Fibroblast of upper back skin (primary cell): Measurements from ENCODE around the gene SLC39A5.
A peak's percentile ranks its signal among the peaks of the same experiment; 100 is the strongest.
"Not testable (repeated sequence)": the region's sequence is repeated elsewhere in the genome, so short reads cannot be mapped to it uniquely, and the experiment has no call there.

Experiments
- DNase-seq: peaks from one replicate; pipeline ENCODE4 v3.0.0-alpha.2; 2013

SLC39A5 gene

DNA sequence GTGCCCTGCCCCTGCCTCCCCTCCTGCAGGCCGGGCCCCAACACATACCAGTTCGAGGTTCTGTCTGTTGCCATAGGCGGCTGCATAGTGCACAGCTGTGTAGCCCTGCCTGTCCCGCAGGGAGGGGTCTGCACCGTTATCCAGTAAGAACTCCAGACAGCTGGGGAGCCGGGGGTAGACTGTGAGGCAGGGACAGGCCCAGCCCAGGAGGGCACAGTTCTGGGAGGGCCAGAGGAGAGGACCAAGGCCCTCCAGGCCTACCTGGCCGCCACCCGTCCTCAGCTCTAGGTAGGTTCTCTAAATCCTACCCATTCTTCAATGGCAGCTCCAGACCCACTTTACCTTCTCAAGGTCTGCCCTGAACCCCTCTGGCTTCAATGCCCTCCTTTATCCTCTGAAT lies 18.9 kb downstream of the SLC39A5 start:
- DNase-seq = no peak

DNA sequence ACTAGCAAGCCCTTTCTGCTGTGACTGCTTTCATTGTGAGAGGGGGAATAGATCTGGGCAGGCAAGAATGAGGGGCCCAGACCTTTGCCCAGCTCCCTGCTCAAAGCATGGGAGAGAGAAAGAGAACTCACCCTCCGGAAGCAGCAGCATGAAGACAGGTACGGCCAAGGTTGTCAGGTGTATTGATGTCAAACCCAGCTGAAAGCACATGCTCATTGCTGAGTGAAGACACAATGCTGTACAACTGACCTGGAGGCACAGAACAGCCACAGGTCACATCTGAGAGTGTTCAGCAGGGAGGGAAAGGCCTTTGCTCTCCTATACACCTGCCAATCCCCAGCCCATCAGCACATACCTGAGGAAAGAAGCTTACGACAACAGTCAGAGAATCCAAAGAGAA lies 22.8 kb downstream of the SLC39A5 start:
- no peak for DNase-seq

DNA sequence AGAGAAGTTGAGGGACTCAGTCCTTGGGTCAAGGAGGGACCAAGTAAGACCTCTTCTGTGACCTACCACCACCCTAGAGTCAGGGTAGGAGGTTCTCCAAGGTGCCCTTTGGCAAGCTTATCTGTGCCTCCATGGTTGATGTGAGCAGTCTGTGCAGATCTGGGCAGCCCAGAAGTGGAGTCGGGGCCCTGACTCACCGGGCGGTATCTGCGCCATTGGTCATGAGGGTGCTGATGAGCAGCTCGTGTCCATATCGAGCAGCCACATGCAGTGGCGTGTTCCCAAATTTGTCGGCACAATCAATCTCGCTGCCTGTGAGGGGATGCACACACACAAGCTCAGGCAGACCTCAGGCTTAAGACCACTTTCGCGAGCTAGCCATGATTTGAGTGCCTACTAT lies 23.2 kb downstream of the SLC39A5 start:
- no peak for DNase-seq

DNA sequence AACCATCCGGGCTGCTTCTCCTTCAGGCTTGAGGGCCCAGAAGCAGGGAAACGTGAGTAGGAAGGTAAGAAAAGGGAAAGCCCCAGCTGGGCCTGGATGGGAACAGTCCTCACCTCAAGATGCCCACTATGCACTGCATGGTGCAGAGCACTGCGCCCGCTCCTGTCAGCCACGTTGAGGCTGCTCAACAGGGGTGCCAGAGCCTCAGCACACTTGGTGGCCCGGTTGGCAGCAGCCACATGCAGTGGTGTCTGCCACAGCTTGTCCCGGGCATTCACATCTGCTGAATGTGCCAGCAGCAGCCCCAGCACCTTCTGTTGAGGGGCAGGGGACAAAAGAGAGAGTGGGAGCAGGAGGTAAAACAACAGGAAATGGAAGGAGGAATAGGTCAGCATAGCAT lies 25.8 kb downstream of the SLC39A5 start:
- DNase-seq = no peak

DNA sequence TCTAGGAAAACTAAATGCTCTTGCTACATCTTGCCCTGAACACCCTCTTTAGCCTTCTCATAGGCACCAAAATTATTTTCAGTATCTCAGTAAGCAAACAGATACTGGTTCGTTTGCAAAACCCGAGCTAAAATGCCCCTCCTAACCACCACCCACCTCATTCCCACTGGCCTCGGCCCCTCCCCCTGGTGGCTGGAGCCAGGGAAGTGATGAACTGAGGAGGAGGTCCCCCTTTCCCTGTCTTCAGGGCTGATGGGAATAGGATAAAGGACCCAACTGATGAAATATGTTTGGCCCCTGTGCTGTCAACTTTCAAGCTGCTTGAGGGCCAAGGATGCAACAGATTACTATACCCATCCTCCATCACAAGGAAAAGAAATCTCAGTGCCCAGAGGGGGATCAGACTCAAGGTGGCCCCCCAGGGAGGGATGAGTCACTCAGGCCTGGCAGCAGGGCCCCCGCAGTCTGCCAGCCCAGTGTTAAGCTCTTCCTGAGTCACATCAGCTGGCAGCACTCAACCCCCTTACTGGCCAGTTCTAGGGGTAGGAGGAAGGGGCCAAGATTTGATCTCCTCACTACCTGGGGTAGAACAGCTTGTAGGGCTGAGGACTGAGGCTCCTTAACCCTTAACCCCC lies 26.6 kb downstream of the SLC39A5 start:
- DNase-seq = peak; percentile 35

DNA sequence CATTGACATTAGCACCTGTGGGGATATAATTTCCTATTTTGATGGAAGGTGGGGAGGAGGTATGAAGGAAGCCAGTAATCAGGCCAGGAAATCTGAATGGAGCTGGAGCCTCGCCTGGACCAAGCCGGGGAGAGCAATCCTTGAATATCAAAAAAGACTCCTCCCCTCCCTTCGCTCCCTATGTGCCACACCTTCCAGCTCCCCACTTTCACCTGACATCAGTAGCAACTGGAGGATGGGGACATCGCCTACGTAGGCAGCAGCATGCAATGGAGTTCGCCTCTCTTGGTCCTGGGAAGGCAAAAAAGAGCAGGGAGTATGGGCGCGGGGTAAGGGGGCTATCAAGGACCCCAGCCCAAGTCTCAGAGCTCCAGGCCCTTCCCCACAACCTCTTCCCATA lies 27.2 kb downstream of the SLC39A5 start:
- DNase-seq = no peak

DNA sequence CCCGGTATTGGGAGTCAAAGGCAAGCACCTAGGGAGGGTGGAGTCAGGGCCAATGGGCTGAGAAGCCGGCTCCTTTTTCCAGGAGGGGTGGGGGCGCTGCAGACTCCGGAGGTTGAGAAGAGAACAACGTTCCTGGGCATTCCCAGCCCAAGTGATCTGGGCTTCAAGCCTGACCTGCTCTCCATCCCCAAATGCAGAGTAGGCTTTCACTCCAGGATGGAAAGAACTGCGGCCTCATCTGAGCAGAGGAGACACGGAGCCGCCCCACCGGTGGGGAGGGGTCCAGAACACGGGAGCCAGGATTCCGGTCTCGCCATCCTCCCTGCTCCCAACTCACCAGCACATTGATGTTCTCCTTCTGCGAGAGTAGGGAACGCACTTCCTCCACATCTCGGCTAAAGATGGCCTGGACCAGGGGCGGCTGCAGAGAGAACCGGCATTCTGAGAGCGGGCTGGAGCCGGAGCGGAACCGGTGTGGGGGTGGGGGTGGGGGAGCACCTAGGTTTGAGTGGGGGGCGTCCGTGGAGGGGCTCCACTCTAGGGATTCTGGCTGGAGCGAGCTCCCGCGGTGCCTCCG lies 27.7 kb downstream of the SLC39A5 start:
- DNase-seq = peak; percentile 26

DNA sequence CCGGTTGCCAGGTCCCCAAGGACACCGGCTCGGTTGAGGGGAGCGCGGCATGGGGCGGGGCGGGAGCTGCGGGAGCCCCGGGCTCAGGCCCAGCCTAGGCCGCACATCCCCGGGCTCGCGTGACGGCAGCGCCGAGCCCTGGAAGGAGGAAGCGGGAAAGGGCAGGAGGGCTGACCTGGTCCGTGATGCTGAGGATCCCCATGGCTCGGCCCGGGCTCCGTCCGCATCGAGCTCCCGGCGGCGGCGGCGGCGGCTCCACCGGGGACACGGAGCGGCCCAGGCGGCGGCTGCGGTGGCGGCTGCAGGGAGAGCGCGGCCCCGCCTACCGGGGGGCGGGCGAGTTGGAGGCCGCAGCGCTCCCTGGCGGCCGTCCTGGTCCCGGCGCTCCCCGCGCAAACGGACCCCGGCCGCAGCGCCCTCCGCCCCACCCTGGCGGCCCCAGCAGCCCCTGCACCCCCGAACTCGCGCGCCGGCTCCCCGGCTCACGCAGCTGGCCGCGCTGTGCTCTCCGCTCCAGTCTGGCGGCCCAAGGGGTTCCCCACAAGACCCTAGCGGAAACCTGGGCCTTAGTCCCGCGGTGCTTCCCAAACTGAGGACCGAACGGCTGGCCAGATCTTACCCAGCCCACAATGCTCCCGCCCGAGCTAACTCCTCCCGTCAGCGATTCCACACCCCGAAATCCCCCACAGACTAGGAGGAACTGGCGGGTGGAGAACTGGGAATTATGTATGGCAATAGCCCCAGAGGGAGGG lies 28.4 kb downstream of the SLC39A5 start, which contains the start of gene ANKRD52:
Gene ANKRD52, minus strand, starts transcription at position 317 of the 752 bp plus-strand sequence. Its CDS starts 115 bp downstream, at position 202.
- DNase-seq = peak; percentile 80

DNA sequence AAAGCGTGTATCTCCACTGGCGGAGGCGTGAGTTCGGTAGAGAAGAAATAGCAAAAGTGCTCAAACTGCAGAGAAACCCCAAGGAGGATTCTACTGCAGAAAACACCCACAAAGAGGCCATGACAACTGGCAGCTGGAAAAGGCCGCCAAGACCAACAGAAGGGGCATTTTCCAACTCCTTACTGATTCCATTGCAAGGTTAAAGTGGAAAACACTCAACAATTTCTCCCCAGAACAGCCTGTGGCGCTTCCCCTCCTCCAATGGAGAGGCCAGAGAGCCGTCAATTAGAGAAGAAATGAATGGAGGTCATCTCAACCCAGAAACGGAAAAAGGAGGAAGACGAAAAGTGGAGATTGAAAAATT lies 29.0 kb downstream of the SLC39A5 start:
- DNase-seq = no peak

DNA sequence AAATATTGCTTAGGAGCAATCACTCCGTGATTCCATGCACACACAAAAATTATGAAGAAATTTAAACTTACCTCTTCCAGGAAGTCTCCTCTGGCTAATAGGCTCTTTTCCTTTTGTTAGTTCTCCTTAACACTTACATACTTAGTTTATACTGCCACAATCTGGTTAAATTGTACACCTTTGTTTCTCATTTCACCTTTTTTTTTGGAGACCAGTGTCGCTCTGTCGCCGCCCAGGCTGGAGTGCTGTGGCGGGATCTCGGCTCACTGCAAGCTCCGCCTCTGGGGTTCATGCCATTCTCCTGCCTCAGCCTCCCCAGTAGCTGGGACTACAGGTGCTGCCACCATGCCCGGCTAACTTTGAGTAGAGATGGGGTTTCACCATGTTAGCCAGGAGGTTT lies 30.5 kb downstream of the SLC39A5 start:
- DNase-seq = no peak

DNA sequence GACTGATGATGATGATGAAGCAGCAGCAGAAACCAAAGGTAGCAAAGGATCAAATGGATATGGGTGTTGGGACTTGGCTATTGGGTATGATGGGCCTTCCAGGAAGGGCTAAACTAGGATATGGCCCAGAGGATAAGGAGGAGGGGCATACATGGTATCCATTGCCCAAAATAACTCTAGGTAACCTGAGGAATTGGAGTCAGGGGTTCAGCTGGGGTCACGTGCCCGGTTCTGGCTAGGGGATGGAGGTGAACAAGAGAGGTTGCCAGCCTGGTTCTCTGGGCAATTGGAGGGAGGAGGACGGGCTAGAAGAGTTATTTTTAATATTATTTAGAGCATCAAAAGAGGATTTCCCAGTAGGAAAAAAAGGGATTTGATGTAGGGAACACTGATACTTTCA lies 31.1 kb downstream of the SLC39A5 start:
- DNase-seq = no peak

DNA sequence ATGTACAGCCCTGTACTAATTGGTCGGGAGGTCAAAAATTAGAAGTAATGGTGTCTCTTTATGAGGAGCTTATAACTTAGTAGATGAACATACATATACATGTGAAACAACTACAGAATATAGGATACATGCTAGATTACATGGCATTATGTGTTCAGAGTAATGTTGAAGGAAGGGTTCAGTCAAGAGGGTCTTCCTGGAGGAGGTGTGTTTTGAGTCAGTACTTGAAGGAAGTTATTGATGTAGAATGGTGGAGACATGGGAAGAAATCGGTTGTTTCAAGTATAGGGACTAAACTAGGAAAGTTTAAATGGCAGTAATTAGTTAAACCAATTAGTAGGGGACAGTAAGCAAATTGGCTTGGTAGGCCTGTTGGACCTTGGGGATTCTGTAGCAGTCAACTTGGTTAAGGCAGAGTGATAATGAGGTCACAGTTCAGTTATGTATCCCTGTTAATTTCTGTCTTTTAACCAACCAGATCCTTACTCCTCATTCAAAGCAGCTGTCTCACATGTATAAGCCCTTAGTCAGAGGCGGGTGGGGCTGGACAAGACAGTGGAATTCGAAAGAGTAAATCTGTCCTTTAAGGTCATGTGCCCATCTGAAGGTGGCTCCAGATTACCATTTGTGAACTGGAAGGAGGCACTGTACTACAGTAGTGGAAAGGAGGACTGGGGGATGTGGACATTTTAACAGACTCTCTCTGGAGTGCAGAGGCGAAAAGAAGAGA lies 31.8 kb downstream of the SLC39A5 start:
- peak; percentile 83 for DNase-seq

DNA sequence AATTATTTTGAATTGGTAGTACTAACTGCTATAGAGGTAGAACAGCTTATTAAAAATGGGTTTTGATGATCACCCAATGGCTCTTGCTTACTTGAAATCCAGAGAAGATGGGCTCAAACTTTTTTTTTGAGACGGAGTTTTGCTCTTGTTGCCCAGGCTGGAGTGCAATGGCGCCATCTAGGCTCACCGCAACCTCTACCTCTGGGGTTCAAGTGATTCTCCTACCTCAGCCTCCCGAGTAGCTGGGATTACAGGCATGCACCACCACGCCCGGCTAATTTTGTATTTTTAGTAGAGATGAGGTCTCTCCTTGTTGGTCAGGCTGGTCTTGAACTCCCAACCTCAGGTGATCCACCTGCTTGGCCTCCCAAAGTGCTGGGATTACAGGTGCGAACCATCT lies 33.1 kb downstream of the SLC39A5 start:
- not testable (repeated sequence) for DNase-seq

DNA sequence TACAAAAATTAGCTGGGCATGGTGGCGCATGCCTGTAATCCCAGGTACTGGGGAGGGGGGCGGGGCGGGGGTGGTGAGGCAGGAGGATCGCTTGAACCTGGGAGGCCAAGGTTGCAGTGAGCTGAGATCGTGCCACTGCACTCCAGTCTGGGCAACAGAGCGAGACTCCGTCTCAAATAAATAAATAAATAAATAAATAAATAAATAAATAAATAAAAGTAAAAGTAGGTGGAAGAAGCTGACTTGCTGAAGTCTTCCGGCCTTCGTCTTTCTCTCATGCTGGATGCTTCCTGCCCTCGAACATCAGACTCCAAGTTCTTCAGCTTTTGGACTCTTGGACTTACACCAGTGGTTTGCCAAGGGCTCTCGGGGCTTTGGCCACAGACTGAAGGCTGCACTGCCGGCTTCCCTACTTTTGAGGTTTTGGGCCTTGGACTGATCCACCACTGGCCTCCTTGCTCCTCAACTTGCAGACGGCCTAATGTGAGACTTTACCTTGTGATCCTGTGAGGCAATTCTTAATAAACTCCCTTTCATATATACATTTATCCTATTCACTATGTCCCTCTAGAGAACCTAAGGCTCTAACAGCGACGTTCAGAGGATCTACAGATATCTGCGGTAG lies 36.3 kb downstream of the SLC39A5 start:
- DNase-seq = not testable (repeated sequence)

DNA sequence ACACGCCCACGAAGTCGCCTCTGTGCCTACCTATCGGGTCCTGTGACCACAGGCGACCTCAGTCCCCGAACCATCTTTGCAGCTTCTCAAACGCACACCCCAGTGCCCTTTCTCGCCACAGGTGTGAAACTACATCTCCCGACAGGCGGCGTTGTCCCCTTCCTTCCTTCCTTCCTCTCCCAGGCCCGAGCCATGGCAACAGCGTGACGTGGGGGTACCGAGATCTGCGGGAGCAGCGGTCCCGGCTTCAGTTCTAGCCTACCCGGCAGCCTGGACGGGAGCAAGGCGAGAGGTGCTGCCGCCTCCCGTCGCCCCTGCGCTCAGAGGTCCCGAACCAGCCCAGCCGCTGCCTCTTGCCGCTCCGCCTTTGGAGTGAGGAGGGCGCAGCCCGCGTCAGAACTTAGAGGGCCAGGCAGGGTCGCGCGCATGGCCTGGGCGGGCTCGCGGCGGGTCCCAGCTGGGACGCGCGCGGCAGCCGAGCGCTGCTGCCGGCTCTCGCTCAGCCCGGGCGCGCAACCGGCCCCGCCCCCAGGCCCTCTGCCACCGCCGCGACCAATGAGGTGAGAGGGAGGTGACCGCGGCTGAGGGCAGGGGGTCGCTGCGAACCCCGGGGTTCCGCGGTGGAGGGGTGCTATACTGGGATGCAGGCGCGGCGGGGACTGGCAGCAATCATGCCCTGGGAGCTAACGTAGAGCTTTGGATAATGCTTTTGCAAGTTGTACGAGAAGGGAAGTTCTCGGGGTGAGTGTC lies 37.0 kb downstream of the SLC39A5 start, which contains the start of gene COQ10A:
Gene COQ10A, plus strand, starts transcription at position 250 of the 750 bp plus-strand sequence. Its CDS starts 177 bp downstream, at position 427.
- peak; percentile 81 for DNase-seq

DNA sequence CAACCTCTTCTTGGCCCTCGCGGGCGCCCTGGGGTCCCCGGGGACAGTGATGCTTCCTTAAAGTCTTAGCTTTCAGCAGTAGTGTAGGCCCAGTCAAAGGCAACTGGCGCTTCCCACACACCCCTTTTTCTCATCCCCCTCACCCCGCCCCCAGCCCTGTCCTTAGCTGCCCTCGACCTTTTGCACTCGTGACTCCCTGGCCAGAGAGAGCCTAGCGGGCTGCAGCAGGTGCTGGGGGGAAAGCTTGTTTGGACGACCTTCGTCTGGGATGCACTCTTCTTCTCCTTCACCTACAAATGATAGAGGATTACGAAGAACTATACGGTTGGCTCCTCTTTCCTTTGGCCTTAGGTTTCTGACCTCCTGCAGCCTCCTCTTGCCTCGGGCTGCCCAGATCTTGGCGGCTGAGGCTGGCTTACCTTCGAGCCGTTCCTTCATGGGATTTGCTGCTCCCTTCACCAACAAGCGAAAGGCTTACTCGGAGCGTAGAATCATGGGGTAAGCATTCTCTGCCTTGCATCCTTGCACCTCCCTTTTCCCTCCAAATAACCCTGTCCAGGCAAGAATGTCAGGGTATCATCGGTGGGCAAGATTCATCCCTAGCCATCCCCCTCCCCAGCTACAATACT lies 37.7 kb downstream of the SLC39A5 start:
- DNase-seq = no peak

DNA sequence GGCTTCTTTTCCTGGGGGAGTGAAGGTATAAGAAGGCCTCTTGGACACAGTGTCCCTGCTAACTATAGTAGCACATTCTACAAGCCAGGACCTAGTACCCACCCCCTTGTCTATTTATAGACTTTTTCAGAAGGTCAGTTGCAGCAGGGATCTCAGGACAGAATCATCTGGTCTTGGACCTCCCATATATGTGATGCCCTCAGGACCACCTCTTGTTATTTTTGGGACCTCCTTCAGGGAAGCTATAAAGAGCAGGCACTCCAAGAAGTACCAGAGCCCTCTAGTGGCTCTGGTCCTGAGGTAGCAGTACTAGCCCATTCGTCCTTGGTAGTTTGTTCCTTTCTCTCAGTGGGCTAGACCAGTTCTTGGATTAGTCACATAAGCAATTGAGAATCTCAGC lies 41.2 kb downstream of the SLC39A5 start:
- DNase-seq = peak; percentile 25

DNA sequence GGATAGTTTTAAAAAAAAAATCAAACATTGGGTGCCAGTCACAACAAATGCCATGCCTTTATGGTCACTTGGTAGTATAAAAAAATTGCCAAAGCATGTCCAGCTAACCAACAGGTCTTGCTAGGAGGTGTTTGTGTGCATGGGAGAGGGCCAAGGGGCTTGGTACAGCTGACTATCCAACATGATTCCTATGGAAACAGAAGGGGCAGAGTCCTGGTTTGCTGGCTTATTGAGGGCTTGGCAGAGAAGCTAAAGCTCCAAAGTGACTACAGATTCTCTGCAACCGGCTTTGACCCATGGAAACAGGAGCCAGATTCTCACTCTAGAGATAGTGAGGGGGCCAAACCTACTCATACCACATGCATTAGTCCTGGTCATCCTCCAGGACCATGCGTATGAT lies 42.6 kb downstream of the SLC39A5 start:
- not testable (repeated sequence) for DNase-seq

DNA sequence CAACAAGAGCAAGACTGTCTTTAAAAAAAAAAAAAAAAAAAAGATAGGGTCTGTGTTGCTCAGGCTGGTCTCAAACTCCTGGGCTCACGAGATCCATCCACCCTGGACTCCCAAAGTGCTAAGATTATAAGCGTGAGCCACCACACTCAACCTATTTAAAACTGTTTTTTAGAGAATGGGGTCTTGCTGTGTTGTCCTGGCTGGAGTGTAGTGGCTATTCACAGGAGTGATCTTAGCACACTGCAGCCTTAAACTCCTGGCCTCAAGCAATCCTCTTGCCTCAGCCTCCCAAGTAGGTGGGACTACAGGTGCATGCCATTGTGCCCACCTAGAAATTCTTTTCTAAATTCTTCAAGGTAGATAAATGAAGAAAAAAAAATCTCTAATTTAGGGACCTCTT lies 44.4 kb downstream of the SLC39A5 start:
- no peak for DNase-seq

DNA sequence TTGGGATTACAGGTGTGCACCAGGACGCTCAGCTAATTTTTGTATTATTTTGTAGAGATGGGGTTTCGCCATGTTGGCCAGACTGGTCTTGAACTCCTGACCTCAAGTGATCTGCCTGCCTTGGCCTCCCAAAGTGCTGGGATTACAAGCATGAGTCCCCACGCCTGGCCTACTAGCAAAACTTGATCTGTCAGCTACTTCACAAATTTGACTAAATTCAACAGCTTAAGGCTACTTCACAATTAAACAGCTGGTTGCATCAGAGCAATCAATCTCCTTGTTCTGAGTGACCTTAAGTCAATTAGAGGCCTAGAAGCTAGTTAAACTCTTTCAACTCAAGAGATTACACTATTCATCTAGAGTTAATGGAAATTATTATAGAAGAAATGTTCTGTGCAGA lies 49.1 kb downstream of the SLC39A5 start:
- no peak for DNase-seq

DNA sequence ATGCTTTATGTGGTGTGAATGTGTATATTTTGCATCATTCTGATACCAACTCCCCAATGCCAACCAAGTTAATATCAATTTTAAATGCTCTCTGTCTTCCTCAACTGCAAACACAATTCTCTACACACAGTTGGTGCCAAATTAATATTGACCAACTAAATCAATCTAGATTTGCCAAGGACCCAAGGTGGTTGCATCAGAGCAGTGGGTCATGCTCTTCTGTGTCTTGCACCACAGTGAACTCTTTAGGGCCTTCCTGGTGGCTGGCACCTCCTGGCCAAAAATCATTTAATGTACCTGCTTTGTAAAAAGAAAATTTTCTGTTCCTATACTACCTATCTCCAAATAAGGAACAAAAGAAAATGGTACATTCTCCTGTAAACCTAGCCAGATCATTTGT lies 51.0 kb downstream of the SLC39A5 start:
- no peak for DNase-seq

DNA sequence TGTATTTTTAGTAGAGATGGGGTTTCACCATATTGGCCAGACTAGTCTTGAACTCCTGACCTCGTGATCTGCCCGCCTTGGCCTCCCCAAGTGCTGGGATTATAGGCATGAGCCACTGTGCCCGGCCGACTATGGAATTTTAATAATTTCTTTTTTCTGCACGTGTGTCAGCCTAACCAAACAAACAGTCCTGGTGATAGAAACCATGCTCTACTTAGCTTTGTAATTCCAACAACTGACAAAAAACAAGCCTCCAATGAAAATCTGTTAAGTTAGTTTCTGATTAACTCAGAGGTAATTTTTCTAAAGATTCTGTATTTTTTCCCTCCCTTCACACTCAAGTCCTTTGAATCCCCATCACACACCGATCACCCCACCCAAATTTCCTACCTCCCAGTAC lies 52.2 kb downstream of the SLC39A5 start:
- DNase-seq = no peak
